Measurements from ENCODE around the gene GRB14. TPM values are rescaled to one million over a fixed set of nuclear protein-coding genes. Genes with fewer than 3 reads are reported as not detected.

Gene GRB14
- total and polyA plus RNA-seq, 7 donors = 0.74 to 30.0 (median 4.8) TPM

DNA sequence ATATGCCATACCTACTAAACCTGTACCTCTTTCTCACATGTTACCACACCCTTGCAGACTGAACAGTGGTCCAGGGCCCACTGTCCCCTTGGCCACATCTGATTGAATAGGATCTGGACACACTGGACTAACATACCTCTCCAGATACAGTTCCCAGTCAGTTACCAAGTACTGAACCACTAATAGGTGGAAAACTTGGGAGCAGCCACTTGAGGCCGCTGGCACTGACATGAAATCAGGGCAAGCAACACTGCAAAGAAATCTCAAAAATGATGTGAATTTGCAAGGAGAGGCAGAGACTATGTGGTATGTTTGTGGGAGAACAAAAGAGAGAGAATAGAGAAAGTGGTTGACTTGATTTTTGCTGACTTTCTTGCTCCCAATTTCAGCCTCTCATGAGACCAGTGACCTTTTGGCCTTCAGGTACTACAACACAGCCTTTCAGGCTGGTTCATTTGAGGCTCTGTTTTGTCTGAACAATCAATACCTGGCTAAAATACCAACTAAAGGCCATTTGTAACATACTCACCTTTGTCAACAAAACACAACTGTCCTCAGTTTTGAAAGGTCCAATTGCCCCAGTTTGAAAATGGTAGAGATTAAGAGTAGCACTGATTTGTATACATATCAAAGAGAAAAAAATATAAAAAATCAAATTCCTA lies 7.8 kb downstream of the GRB14 start:
- Histone ChIP-seq H3K36me3 (ENCODE audit: insufficient read depth in 1 of 2, low read depth in 1 of 2) (no peaks in the 10 kb centered on the region), H3K4me3 (no peak overlapping the region), H3K4me1 (no peaks in the 10 kb centered on the region), H3K27ac (no peak overlapping the region), H3K9me3 (no peaks in the 10 kb centered on the region), H3K27me3 (ENCODE audit: insufficient read depth in 3 of 3, low read length in 2 of 3) (no peaks in the 10 kb centered on the region)
- no peak for DNase-seq
- ATAC-seq = no peak
- TF ChIP-seq CTCF (IDR thresholded peaks at IDR 0.05) = no peak
- intact Hi-C loops (cut with DNase I) = no loop called here
- WGBS, 3 donors = 86 to 93% (median 87%) methylated on average over 1 of the region's 1 CpG

DNA sequence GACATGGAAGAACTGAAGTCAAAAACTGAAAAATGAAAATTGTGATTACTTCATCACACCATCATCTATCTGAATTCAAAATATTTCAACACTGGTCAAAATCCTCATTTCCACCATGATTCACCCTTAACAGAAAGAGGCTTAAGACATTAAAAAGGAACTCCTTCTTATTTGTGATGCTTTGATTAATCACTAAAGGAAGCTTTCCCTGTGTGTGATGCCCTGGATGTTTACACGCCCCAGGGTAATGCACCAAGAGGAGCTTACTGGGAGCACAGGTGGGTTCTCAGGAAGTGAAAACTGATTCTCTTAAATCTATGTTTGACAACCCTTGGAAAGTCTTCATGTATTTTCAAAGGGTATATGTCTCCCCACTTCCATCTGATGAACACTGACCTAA lies 11.5 kb downstream of the GRB14 start:
- Histone ChIP-seq H3K27ac (no peak overlapping the region), H3K27me3 (ENCODE audit: insufficient read depth in 3 of 3, low read length in 2 of 3) (no peaks in the 10 kb centered on the region), H3K4me3 (no peak overlapping the region), H3K36me3 (ENCODE audit: insufficient read depth in 1 of 2, low read depth in 1 of 2) (no peaks in the 10 kb centered on the region), H3K9me3 (no peaks in the 10 kb centered on the region), H3K4me1 (peaks cover 5% of the 10 kb centered on the region)
- intact Hi-C loops (cut with DNase I) = no loop called here
- WGBS, 3 donors = 89 to 100% (median 98%) methylated on average over 1 of the region's 1 CpG
- TF ChIP-seq CTCF (IDR thresholded peaks at IDR 0.05) = no peak
- DNase-seq (no peak), ATAC-seq (no peak)

DNA sequence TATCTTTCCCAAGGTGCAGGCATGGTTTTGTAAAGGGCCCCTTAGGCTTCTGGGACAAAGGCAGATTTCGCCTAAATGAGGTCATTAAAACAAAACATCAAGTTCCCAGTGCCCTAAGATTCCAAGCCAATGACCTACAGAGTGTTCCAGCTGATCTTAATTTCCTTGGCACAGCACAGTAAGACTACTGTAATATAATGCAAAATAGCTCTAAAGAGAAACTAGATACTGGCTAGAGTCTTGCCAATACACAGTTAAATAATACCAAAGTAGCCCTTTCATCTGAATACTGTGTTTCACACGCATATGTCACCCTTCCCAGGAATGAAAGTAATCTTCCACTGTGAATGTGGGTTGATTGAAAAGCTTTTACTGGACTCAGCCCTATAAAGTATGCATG lies 14.7 kb downstream of the GRB14 start:
- no peak overlapping the region for H3K27ac ChIP-seq

DNA sequence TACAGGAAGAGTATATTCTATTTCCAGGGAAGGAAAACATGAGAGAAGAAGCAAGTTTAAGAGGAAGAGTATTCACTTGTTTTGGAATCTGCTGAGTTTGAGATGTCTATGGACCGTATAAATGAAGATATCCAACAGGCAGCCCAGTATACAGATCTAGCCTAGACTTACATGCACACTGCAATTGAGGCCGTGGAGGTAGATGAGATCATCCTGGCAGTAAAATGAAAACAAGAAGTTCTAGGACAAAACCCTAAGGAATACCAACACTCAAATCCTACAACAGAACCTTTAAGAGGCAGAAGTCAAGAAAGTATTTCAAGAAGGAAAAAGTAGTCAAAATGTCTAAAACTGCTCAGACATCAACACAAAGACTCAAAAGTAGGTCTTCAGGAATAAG lies 16.0 kb downstream of the GRB14 start:
- Histone ChIP-seq H3K4me1 (peaks cover 5% of the 10 kb centered on the region), H3K9me3 (no peaks in the 10 kb centered on the region), H3K27ac (no peak overlapping the region), H3K4me3 (no peak overlapping the region), H3K27me3 (ENCODE audit: insufficient read depth in 3 of 3, low read length in 2 of 3) (no peaks in the 10 kb centered on the region), H3K36me3 (ENCODE audit: insufficient read depth in 1 of 2, low read depth in 1 of 2) (no peaks in the 10 kb centered on the region)
- intact Hi-C loops (cut with DNase I) = no loop called here
- ATAC-seq (peak in 1 of 4 donors; percentile 45), DNase-seq (no peak)
- TF ChIP-seq CTCF (IDR thresholded peaks at IDR 0.05) = no peak
- WGBS, 3 donors = 29 to 78% (median 49%) methylated on average over 2 of the region's 2 CpGs

More for the DNA sequence above, 14.7 kb downstream of the GRB14 start:
- Histone ChIP-seq H3K27me3 (ENCODE audit: insufficient read depth in 3 of 3, low read length in 2 of 3) (no peaks in the 10 kb centered on the region), H3K4me3 (no peak overlapping the region), H3K36me3 (ENCODE audit: insufficient read depth in 1 of 2, low read depth in 1 of 2) (no peaks in the 10 kb centered on the region), H3K4me1 (peaks cover 5% of the 10 kb centered on the region), H3K9me3 (no peaks in the 10 kb centered on the region)
- ATAC-seq (peak; percentile 44 to 87 (median 58)), DNase-seq (no peak)
- no peak for TF ChIP-seq CTCF (IDR thresholded peaks at IDR 0.05)
- intact Hi-C loops (cut with DNase I) = no loop called here
- WGBS, 3 donors = 17 to 32% (median 25%) methylated on average over 2 of the region's 2 CpGs

DNA sequence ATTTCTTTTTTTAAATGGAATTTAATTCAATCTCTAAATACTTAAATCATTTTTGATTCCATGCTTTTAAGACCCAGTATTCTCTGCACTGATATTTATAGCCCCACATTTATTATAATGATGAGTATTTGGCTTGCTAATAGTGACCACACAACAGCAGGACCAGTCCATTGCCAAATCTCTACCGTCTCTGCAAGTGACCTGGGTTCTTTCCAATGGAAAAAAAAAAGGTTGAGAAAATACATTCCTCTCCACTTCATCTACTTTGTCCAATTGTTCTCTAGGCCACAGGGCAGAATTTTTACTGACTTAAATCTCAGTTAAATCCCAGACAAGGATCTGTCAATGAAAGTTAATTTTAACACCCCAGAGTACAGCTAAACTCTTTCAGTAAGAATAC lies 20.5 kb downstream of the GRB14 start:
- H3K27ac ChIP-seq = no peak overlapping the region
- H3K27me3 ChIP-seq (ENCODE audit: insufficient read depth in 3 of 3, low read length in 2 of 3) = no peaks in the 10 kb centered on the region
- 17 to 20% (median 17%) methylated on average over 1 of the region's 1 CpG for WGBS, 3 donors
- no peak overlapping the region for H3K4me3 ChIP-seq
- no peaks in the 10 kb centered on the region for H3K9me3 ChIP-seq
- no peaks in the 10 kb centered on the region for H3K4me1 ChIP-seq
- DNase-seq (no peak), ATAC-seq (peak in 1 of 4 donors; percentile 70)
- no peak for TF ChIP-seq CTCF (IDR thresholded peaks at IDR 0.05)
- intact Hi-C loops (cut with DNase I) = loop anchor here in 1 of 2 donors (5.0 kb wide), 1 partner anchor 38 kb away; no protein-coding TSS in a partner anchor
- no peaks in the 10 kb centered on the region for H3K36me3 ChIP-seq (ENCODE audit: insufficient read depth in 1 of 2, low read depth in 1 of 2)
